IMR-90 (cell line): ENCODE results near the gene GPSM1. TPM values are rescaled to one million over a fixed set of nuclear protein-coding genes. Genes with fewer than 3 reads are reported as not detected.
A peak's percentile ranks its signal among the peaks of the same experiment; 100 is the strongest.

Experiments
- ATAC-seq: fragments of 200-7000 bp; cut with Tn5 transposase; 2 replicates; pipeline ENCODE4 v1.9.1; 2020; ENCODE audit warnings: low read depth, mild to moderate bottlenecking, moderate library complexity
- BruUV-seq: library from RNA; stranded (reverse); fragments of 400-500 nt; replicated peaks from 2 replicates; lab custom pipeline; 2021; lab: Mats Ljungman, UMichigan
- CTCF ChIA-PET: fragments of 300-600 bp; formaldehyde crosslinking; extraction: SDS; loops from one replicate; lab custom pipeline; 2021; ENCODE audit warnings: antibody characterized with exemption; lab: Yijun Ruan, JAX
- POLR2A ChIA-PET: fragments of 300-600 bp; sonication (Branson Sonifier 250); formaldehyde crosslinking; loops from one replicate; lab custom pipeline; 2022; ENCODE audit warnings: antibody characterized with exemption; ENCODE audit not compliant: unreplicated experiment; lab: Charles Lee
- DNase-seq: peaks from one replicate; pipeline ENCODE4 v3.0.0; 2013
- H2AFZ ChIP-seq: replicated peaks from 2 replicates; pipeline ENCODE3; 2013; ENCODE audit warnings: low read length, mild to moderate bottlenecking; ENCODE audit not compliant: poor library complexity
- H2AK5ac ChIP-seq: 2 replicates; pipeline ENCODE4 v1.6.1; 2013; ENCODE audit warnings: low read depth, low read length, inconsistent platforms
- H2AK9ac ChIP-seq: replicated peaks from 2 replicates; pipeline ENCODE3; 2013; ENCODE audit warnings: mild to moderate bottlenecking, low read depth, low read length, moderate library complexity; ENCODE audit not compliant: poor library complexity
- H2BK120ac ChIP-seq: 2 replicates; pipeline ENCODE4 v1.6.1; 2013; ENCODE audit warnings: low read depth, low read length, inconsistent platforms
- H2BK15ac ChIP-seq: 3 replicates; pipeline ENCODE4 v1.6.1; 2013; ENCODE audit warnings: low read depth, low read length, inconsistent platforms
- H2BK20ac ChIP-seq: 2 replicates; pipeline ENCODE4 v1.6.1; 2013; ENCODE audit warnings: low read depth, mild to moderate bottlenecking, inconsistent platforms, low read length, moderate library complexity
- H2BK5ac ChIP-seq: 2 replicates; pipeline ENCODE4 v1.6.1; 2013; ENCODE audit warnings: mild to moderate bottlenecking, low read depth, low read length, inconsistent platforms; ENCODE audit not compliant: poor library complexity, severe bottlenecking
- H3K14ac ChIP-seq: replicated peaks from 2 replicates; pipeline ENCODE4 v1.6.1; 2013; ENCODE audit warnings: low read depth, low read length, inconsistent platforms
- H3K18ac ChIP-seq: 2 replicates; pipeline ENCODE4 v1.6.1; 2013; ENCODE audit warnings: low read depth, low read length, control low read depth
- H3K23ac ChIP-seq: 2 replicates; pipeline ENCODE4 v1.6.1; 2013; ENCODE audit warnings: low read depth, low read length, inconsistent platforms
- H3K27ac ChIP-seq: 2 replicates; pipeline ENCODE4 v1.5.1; 2013; ENCODE audit warnings: mild to moderate bottlenecking, control low read depth, low read length; ENCODE audit not compliant: insufficient read depth
- H3K27me3 ChIP-seq: 2 replicates; pipeline ENCODE4 v1.6.1; 2013; ENCODE audit warnings: low read length; ENCODE audit not compliant: control insufficient read depth, insufficient read depth
- H3K36me3 ChIP-seq: 2 replicates; pipeline ENCODE4 v1.6.1; 2013; ENCODE audit warnings: low read length, mixed read lengths; ENCODE audit not compliant: control insufficient read depth, insufficient read depth
- H3K4ac ChIP-seq: 2 replicates; pipeline ENCODE4 v1.6.1; 2013; ENCODE audit warnings: low read depth, low read length, inconsistent platforms
- H3K4me1 ChIP-seq: 2 replicates; pipeline ENCODE4 v1.6.1; 2013; ENCODE audit warnings: low read length, mixed read lengths; ENCODE audit not compliant: control insufficient read depth, insufficient read depth
- H3K4me2 ChIP-seq: 2 replicates; pipeline ENCODE4 v1.6.1; 2013; ENCODE audit warnings: low read depth, mild to moderate bottlenecking, control low read depth, low read length, moderate library complexity
- H3K4me3 ChIP-seq: 2 replicates; pipeline ENCODE4 v1.5.1; 2013; ENCODE audit warnings: low read depth, mild to moderate bottlenecking, control low read depth, low read length, moderate library complexity; ENCODE audit not compliant: insufficient read depth
- H3K56ac ChIP-seq: 2 replicates; pipeline ENCODE4 v1.6.1; 2013; ENCODE audit warnings: low read length, inconsistent platforms; ENCODE audit not compliant: insufficient read depth; ENCODE audit errors: extremely low read depth
- H3K79me1 ChIP-seq, 2 experiments: 2 replicates each; pipeline ENCODE4 v1.6.1; 2013; ENCODE audit warnings: low read length in 2 of 2, inconsistent platforms in 1 of 2, low read depth in 1 of 2
- H3K9ac ChIP-seq: 2 replicates; pipeline ENCODE4 v1.6.1; 2013; ENCODE audit warnings: low read depth, low read length, control low read depth
- H3K9me1 ChIP-seq: 2 replicates; pipeline ENCODE4 v1.6.1; 2013; ENCODE audit warnings: low read length, inconsistent platforms; ENCODE audit not compliant: insufficient read depth
- H3K9me3 ChIP-seq: 2 replicates; pipeline ENCODE4 v1.6.1; 2013; ENCODE audit warnings: low read length; ENCODE audit not compliant: control insufficient read depth, insufficient read depth
- H4K20me1 ChIP-seq: 2 replicates; pipeline ENCODE4 v1.6.1; 2013; ENCODE audit warnings: low read length, inconsistent platforms; ENCODE audit not compliant: insufficient read depth
- H4K5ac ChIP-seq: 2 replicates; pipeline ENCODE4 v1.6.1; 2013; ENCODE audit warnings: mild to moderate bottlenecking, low read depth, low read length, control low read depth
- H4K8ac ChIP-seq, 2 experiments: 2 replicates each; pipeline ENCODE4 v1.6.1; 2013; ENCODE audit warnings: low read depth in 2 of 2, low read length in 2 of 2, control low read depth in 1 of 2, inconsistent platforms in 1 of 2
- H4K91ac ChIP-seq: 2 replicates; pipeline ENCODE4 v1.6.1; 2013; ENCODE audit warnings: low read depth, low read length, inconsistent platforms; ENCODE audit not compliant: insufficient read depth
- BHLHE40 ChIP-seq: fragments of 150-350 bp; IDR thresholded peaks from 2 replicates; pipeline ENCODE4 v1.6.1; 2016; ENCODE audit warnings: mild to moderate bottlenecking, low read depth, low read length
- CEBPB ChIP-seq: IDR thresholded peaks from 2 replicates; pipeline ENCODE4 v1.6.1; 2012; ENCODE audit warnings: low read depth, low read length, improper control_type of control experiment
- CTCF ChIP-seq: conservative IDR thresholded peaks from 2 replicates; pipeline ENCODE4 v1.5.1; 2012; ENCODE audit warnings: mild to moderate bottlenecking, low read depth, low read length, improper control_type of control experiment
- FOS ChIP-seq: fragments of 150-350 bp; IDR thresholded peaks from 2 replicates; pipeline ENCODE4 v1.6.1; 2016; ENCODE audit warnings: low read depth, low read length
- MAZ ChIP-seq: IDR thresholded peaks from 2 replicates; pipeline ENCODE4 v1.6.1; 2012; ENCODE audit warnings: low read depth, mild to moderate bottlenecking, low read length, improper control_type of control experiment, moderate library complexity, borderline replicate concordance
- RAD21 ChIP-seq: IDR thresholded peaks from 2 replicates; pipeline ENCODE4 v1.6.1; 2012; ENCODE audit warnings: low read length, improper control_type of control experiment
- SMC3 ChIP-seq: fragments of 150-350 bp; IDR thresholded peaks from 2 replicates; pipeline ENCODE4 v1.6.1; 2016; ENCODE audit warnings: low read depth, mild to moderate bottlenecking, antibody characterized with exemption, low read length, moderate library complexity
- WGBS, 2 experiments: methylation state at CpG; one replicate each; pipeline versions ENCODE4 v1.1.5 to v1.1.7; 2013; ENCODE audit warnings: missing lambda C conversion rate in 2 of 2; ENCODE audit not compliant: insufficient read length in 1 of 2; ENCODE audit errors: extremely low coverage in 2 of 2; 5-methylcytosine and 5-hydroxymethylcytosine counted together
- dilution Hi-C: fragments of 300-500 bp; cut with HindIII; formaldehyde crosslinking; loops from one replicate; pipeline ENCODE4 v1.14.3; 2018; ENCODE audit warnings: low sequenced_read_pairs; ENCODE audit not compliant: unreplicated experiment
- in situ Hi-C: fragments of 300-500 bp; cut with MboI; formaldehyde crosslinking; loops from 3 replicates; pipeline ENCODE4 v1.14.3; 2019; ENCODE audit warnings: low sequenced_read_pairs, inconsistent platforms, mixed read lengths
- intact Hi-C: fragments of 100-400 bp; cut with micrococcal nuclease; formaldehyde crosslinking; loops from 2 replicates; pipeline ENCODE4 v1.10.0; 2022
- polyA plus RNA-seq, 3 experiments: library from polyadenylated mRNA; depleted of rRNA; stranded (reverse); fragments of >200 nt; gene quantifications; 2 replicates each; pipeline ENCODE4 v1.2.3, GENCODE V29; 2012; ENCODE audit warnings: low replicate concordance in 1 of 3
- total RNA-seq: library from RNA; depleted of rRNA; stranded (reverse); fragments of >200 nt; gene quantifications from 2 replicates; pipeline ENCODE4 v1.2.3, GENCODE V29; 2012

GPSM1 gene
- total and polyA plus RNA-seq, 2 of the 4 experiments (the other 2 are of a cell fraction), result 28.7 to 71.2 TPM

GRCh38 chr9:136339173-136339957, 12.0 kb downstream of the GPSM1 start:
- peaks cover 7% of the 10 kb centered on the region for H3K9me1 ChIP-seq
- H4K8ac ChIP-seq, result no peak overlapping the region
- H2BK120ac ChIP-seq, result no peak overlapping the region
- WGBS, 2 experiments, result 83% methylated on average over 15 of the region's 32 CpGs; no CpG with 5 or more reads in 1 of the 2 experiments
- no peak overlapping the region for H3K4ac ChIP-seq
- ATAC-seq (peak; percentile 52), DNase-seq (peak; percentile 53)
- in situ Hi-C loops, result no loop called here
- no peak overlapping the region for H4K91ac ChIP-seq
- POLR2A ChIA-PET, result no interaction called here
- no peaks in the 10 kb centered on the region for H3K9me3 ChIP-seq
- H2AFZ ChIP-seq, result no peak overlapping the region
- no peak overlapping the region for H3K9ac ChIP-seq
- no peak overlapping the region for H3K4me3 ChIP-seq
- peaks cover 16 to 73% of the 10 kb centered on the region in 2 experiments for H3K79me1 ChIP-seq
- no peak overlapping the region for H3K56ac ChIP-seq
- H3K27ac ChIP-seq, result no peak overlapping the region
- CTCF ChIA-PET, result no interaction called here
- H3K14ac ChIP-seq, result no peak overlapping the region
- H3K36me3 ChIP-seq, result peaks cover 82% of the 10 kb centered on the region
- no peaks in the 10 kb centered on the region for H3K27me3 ChIP-seq
- H3K4me2 ChIP-seq, result no peak overlapping the region
- H3K4me1 ChIP-seq, result peaks cover 21% of the 10 kb centered on the region
- H4K5ac ChIP-seq, result no peak overlapping the region
- H2BK15ac ChIP-seq, result no peak overlapping the region
- TF ChIP-seq SMC3 (peak; percentile 61), MAZ (0 out of 2 replicates have a peak, but pooled peaks have one; percentile 52), CEBPB (no peak), BHLHE40 (no peak), RAD21 (peak; percentile 53), CTCF (peak; percentile 73), FOS (no peak)
- no peak overlapping the region for H2BK5ac ChIP-seq
- H2BK20ac ChIP-seq, result no peak overlapping the region
- no peak overlapping the region for H3K23ac ChIP-seq
- no peak overlapping the region for H2AK5ac ChIP-seq
- BruUV-seq, result no TSS peak
- dilution Hi-C loops, result no loop called here
- intact Hi-C loops, result loop anchor here (1.0 kb wide), 1 partner anchor 27 kb away; no protein-coding TSS in a partner anchor
- peaks cover 77% of the 10 kb centered on the region for H4K20me1 ChIP-seq
- no peak overlapping the region for H3K18ac ChIP-seq
- H2AK9ac ChIP-seq, result no peak overlapping the region
